Measurements from ENCODE around the gene GPRC5C. TPM values are rescaled to one million over a fixed set of nuclear protein-coding genes. Genes with fewer than 3 reads are reported as not detected.

Gene GPRC5C
- total RNA-seq, 4 donors from 2014 or later = 61.1 to 173 (median 107) TPM

GRCh38 chr17:74459622-74460021, 27.7 kb downstream of the GPRC5C start:
- H3K9me3 ChIP-seq = no peaks in the 10 kb centered on the region
- TF ChIP-seq CTCF (IDR thresholded peaks at IDR 0.05) = no peak
- TF ChIP-seq POLR2A (IDR thresholded peaks at IDR 0.05) = no peak
- no peak overlapping the region for H3K27ac ChIP-seq
- no peak for DNase-seq
- no peaks in the 10 kb centered on the region for H3K27me3 ChIP-seq
- H3K4me3 ChIP-seq = no peak overlapping the region
- H3K4me1 ChIP-seq = peaks cover 0 to 20% (median 15%) of the 10 kb centered on the region in 4 donors
- no peaks in the 10 kb centered on the region for H3K36me3 ChIP-seq

- Histone ChIP-seq H3K27ac (no peak overlapping the region), H3K4me3 (no peak overlapping the region), H3K27me3 (no peaks in the 10 kb centered on the region), H3K4me1 (peaks cover 0 to 17% (median 11%) of the 10 kb centered on the region in 4 donors), H3K9me3 (no peaks in the 10 kb centered on the region), H3K36me3 (no peaks in the 10 kb centered on the region)
- TF ChIP-seq POLR2A (IDR thresholded peaks at IDR 0.05) = no peak
- TF ChIP-seq CTCF (IDR thresholded peaks at IDR 0.05) = no peak
- no peak for DNase-seq
Measured at GRCh38 chr17:74460241-74460640, 28.4 kb downstream of the GPRC5C start.

GRCh38 chr17:74460996-74461395, 29.1 kb downstream of the GPRC5C start:
- no peaks in the 10 kb centered on the region for H3K36me3 ChIP-seq
- H3K4me1 ChIP-seq = peaks cover 0 to 17% (median 11%) of the 10 kb centered on the region in 4 donors
- TF ChIP-seq POLR2A (IDR thresholded peaks at IDR 0.05) = no peak
- no peak for TF ChIP-seq CTCF (IDR thresholded peaks at IDR 0.05)
- no peak for DNase-seq
- H3K27me3 ChIP-seq = no peaks in the 10 kb centered on the region
- no peak overlapping the region for H3K27ac ChIP-seq
- no peaks in the 10 kb centered on the region for H3K9me3 ChIP-seq
- no peak overlapping the region for H3K4me3 ChIP-seq

GRCh38 chr17:74461611-74462010, 29.7 kb downstream of the GPRC5C start:
- Histone ChIP-seq H3K36me3 (no peaks in the 10 kb centered on the region), H3K4me1 (peaks cover 0 to 18% (median 13%) of the 10 kb centered on the region in 4 donors), H3K27ac (no peak overlapping the region), H3K4me3 (no peak overlapping the region), H3K9me3 (no peaks in the 10 kb centered on the region), H3K27me3 (no peaks in the 10 kb centered on the region)
- TF ChIP-seq CTCF (IDR thresholded peaks at IDR 0.05) (no peak), POLR2A (IDR thresholded peaks at IDR 0.05) (no peak)
- DNase-seq = no peak

- Histone ChIP-seq H3K4me1 (peaks cover 0 to 18% (median 11%) of the 10 kb centered on the region in 4 donors), H3K36me3 (no peaks in the 10 kb centered on the region), H3K4me3 (no peak overlapping the region), H3K27me3 (no peaks in the 10 kb centered on the region), H3K27ac (peak overlapping the region in 2 of 4 donors; percentile 42 to 84), H3K9me3 (no peaks in the 10 kb centered on the region)
- TF ChIP-seq POLR2A (IDR thresholded peaks at IDR 0.05) = no peak
- no peak for TF ChIP-seq CTCF (IDR thresholded peaks at IDR 0.05)
- DNase-seq = no peak
Measured at GRCh38 chr17:74464730-74465377, 33.0 kb downstream of the GPRC5C start.
